Chondrocyte (in vitro differentiated cells): ENCODE results near the gene AKIP1. TPM values are rescaled to one million over a fixed set of nuclear protein-coding genes. Genes with fewer than 3 reads are reported as not detected.
"Not testable (repeated sequence)": the region's sequence is repeated elsewhere in the genome, so short reads cannot be mapped to it uniquely, and the experiment has no call there.

ENCODE experiments used
- DNase-seq: peaks from one replicate; pipeline ENCODE4 v3.0.0; 2021; ENCODE audit warnings: mixed read lengths, low spot score
- H3K27ac Mint-ChIP-seq: one replicate; pipeline ENCODE4 v1.8.0; 2021; ENCODE audit warnings: mild to moderate bottlenecking, moderate library complexity, mixed read lengths; ENCODE audit not compliant: unreplicated experiment
- H3K27me3 Mint-ChIP-seq: 2 replicates; pipeline ENCODE4 v1.8.0; 2021; ENCODE audit warnings: low read depth, mixed read lengths
- H3K36me3 Mint-ChIP-seq: 2 replicates; pipeline ENCODE4 v1.8.0; 2021; ENCODE audit warnings: low read depth, mixed read lengths
- H3K4me1 Mint-ChIP-seq: 2 replicates; pipeline ENCODE4 v1.8.0; 2021; ENCODE audit warnings: low read depth, mild to moderate bottlenecking, mixed read lengths
- H3K4me3 Mint-ChIP-seq: one replicate; pipeline ENCODE4 v1.8.0; 2021; ENCODE audit warnings: mild to moderate bottlenecking, moderate library complexity, mixed read lengths; ENCODE audit not compliant: unreplicated experiment
- H3K9me3 Mint-ChIP-seq: 2 replicates; pipeline ENCODE4 v1.8.0; 2021; ENCODE audit warnings: low read depth, mixed read lengths
- total RNA-seq: library from RNA; stranded (reverse); gene quantifications from 3 replicates; pipeline ENCODE4 v1.2.1, GENCODE V29; 2021
- TF ChIP-seq, protein P1 (sequence below): fragments of 200-600 bp; sonication (generic); IDR thresholded peaks from 2 replicates; pipeline ENCODE4 v1.5.0; 2021; ENCODE audit warnings: antibody characterized with exemption, mild to moderate bottlenecking, moderate library complexity

Gene AKIP1
- total RNA-seq, 1 donor from 2014 or later, result 30.1 TPM

DNA sequence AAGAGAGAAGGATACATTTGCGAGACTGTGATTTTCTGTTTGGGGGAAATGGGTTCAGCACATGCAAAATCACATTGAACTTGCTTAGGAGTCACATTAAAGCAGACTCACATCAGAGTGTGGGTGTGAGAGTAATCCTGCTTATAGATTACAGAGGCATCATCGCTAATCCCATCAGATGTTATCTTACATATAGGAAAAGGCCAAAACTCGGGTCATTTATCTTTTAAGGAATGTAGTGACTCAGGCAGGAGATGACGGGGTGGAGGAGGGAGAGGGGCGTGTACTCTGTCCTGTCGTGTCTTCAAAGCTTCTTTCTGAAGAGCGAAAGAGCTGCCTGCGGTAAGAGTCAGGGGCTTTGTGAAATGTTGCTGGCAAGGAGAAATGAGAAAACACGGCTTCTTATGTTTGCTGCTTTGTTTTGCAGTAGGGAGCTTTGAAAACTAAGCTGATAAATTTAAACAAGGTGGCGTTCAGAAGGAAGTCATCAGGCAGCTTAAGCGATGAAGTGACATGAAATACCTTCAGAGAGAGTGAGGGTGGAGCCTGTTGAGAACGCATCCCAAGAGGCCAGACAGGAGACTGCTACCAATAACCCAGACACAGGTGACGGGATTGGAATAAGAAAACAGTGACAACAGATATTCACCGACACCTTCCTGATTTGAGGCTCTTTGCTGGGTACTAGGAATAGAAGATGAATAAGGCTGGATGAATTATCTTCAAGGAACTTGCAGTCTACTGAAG, 23.9 kb downstream of the AKIP1 start:
- Mint-ChIP-seq H3K4me3 (peak overlapping the region; percentile 35), H3K27ac (peak overlapping the region; percentile 19), H3K9me3 (no peaks in the 10 kb centered on the region)

DNA sequence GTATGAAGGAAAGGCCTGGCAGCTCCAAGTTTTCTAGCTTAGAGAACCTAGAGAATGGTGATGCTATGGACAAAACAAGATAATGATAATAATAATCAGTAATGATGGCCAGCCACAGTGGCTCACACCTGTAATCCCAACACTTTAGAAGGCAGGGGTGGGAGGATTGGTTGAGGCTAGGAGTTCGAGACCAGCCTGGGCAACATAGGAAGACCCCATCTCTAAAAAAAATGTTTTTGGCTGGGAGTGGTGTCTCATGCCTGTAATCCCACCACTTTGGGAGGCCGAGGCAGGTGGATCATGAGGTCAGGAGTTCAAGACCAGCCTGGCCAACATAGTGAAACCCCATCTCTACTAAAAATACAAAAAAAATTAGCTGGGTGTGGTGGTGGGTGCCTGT, 24.8 kb downstream of the AKIP1 start:
- not testable (repeated sequence) for H3K27me3 Mint-ChIP-seq, H3K36me3 Mint-ChIP-seq, H3K9me3 Mint-ChIP-seq, H3K4me1 Mint-ChIP-seq, H3K27ac Mint-ChIP-seq, DNase-seq, H3K4me3 Mint-ChIP-seq

More for the DNA sequence above, 23.9 kb downstream of the AKIP1 start:
- no peaks in the 10 kb centered on the region for H3K27me3 Mint-ChIP-seq
- peaks cover 9% of the 10 kb centered on the region for H3K4me1 Mint-ChIP-seq
- H3K36me3 Mint-ChIP-seq, result no peaks in the 10 kb centered on the region
- DNase-seq, result no peak
- TF ChIP-seq, protein P1, sequence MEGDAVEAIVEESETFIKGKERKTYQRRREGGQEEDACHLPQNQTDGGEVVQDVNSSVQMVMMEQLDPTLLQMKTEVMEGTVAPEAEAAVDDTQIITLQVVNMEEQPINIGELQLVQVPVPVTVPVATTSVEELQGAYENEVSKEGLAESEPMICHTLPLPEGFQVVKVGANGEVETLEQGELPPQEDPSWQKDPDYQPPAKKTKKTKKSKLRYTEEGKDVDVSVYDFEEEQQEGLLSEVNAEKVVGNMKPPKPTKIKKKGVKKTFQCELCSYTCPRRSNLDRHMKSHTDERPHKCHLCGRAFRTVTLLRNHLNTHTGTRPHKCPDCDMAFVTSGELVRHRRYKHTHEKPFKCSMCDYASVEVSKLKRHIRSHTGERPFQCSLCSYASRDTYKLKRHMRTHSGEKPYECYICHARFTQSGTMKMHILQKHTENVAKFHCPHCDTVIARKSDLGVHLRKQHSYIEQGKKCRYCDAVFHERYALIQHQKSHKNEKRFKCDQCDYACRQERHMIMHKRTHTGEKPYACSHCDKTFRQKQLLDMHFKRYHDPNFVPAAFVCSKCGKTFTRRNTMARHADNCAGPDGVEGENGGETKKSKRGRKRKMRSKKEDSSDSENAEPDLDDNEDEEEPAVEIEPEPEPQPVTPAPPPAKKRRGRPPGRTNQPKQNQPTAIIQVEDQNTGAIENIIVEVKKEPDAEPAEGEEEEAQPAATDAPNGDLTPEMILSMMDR, result no peak

DNA sequence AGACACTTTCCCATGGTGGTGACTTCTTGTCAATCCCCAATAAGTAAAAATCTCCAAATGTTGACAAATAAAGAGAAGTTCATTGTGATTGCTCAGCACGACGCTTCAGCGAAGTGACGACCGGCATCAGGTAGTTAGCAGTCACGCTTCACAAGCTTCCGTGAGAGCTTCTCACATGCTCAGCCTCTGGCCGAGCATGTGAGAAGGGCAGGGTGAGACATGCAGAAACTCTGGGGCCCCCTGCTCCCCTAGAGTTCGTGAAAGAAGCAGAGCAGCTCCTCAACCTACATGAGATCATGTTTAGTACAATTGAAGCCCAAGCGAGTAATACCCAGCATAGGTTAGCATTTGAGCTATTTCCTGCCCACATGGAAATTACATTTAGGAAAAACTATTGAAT, 26.2 kb downstream of the AKIP1 start:
- TF ChIP-seq, protein P1, result no peak
- no peak overlapping the region for H3K27ac Mint-ChIP-seq
- no peak overlapping the region for H3K4me3 Mint-ChIP-seq
- peaks cover 9% of the 10 kb centered on the region for H3K4me1 Mint-ChIP-seq
- H3K9me3 Mint-ChIP-seq, result no peaks in the 10 kb centered on the region
- no peaks in the 10 kb centered on the region for H3K27me3 Mint-ChIP-seq
- no peak for DNase-seq
- H3K36me3 Mint-ChIP-seq, result no peaks in the 10 kb centered on the region

DNA sequence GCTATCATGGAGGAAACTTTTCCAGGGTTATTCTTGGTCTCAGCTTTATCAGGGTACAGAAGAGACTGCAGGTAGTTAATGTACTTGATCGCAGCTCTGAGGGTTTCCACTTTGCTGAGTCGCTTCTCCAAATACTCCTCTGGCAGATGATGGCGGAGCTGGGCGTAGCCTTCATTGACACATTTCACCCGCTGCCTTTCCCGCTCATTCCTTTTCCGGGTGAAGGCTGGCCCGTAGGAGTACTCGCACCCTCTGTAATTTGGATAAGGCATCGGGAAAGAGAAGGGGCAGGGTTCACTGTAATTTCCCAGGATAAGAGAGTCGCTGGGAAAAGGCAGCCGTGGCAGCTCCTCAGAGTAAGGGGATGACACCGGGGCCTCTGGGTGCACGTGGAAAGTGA, 26.7 kb downstream of the AKIP1 start:
- H3K4me3 Mint-ChIP-seq, result no peak overlapping the region
- no peaks in the 10 kb centered on the region for H3K9me3 Mint-ChIP-seq
- H3K4me1 Mint-ChIP-seq, result peaks cover 9% of the 10 kb centered on the region
- no peak for DNase-seq
- H3K27me3 Mint-ChIP-seq, result no peaks in the 10 kb centered on the region
- H3K27ac Mint-ChIP-seq, result no peak overlapping the region
- no peaks in the 10 kb centered on the region for H3K36me3 Mint-ChIP-seq
- TF ChIP-seq, protein P1, result no peak

DNA sequence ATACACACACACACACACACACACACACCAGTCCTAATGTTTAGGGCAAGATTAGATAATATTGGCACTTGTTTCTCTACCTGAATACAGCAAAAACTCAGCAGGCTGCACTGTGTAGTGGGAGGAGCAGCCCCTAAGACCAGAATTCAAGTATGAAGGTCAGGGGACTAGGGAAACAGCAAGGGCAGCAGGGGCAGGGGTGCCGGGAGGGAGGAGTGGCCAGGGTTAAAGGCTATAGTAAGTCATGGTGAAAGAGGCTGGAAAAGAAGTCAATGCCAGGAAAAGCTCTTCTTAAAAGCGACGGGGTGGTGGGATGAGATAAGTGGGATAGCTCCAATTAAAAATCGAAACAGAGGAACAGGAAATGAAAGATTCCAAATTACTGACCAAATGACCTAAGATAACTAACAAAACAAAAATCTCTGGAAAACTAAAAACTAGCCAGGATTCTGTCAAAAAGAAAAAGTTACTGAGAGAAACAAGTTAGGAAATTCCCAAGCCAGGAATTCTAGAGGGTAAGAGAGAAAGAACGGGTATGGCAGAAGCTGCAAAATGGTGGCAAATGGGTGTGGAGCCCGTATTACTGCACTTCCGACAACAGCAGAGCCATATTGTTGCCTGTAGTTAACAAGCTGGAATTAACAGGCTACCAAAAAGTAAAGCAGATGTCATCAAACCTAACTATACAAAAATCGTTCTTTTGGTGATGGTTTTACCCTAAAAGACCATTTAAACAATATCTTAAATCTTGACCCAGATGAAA, 30.5 kb downstream of the AKIP1 start:
- TF ChIP-seq, protein P1, result no peak
- Mint-ChIP-seq H3K27me3 (no peaks in the 10 kb centered on the region), H3K9me3 (no peaks in the 10 kb centered on the region), H3K4me3 (no peak overlapping the region), H3K36me3 (no peaks in the 10 kb centered on the region), H3K27ac (no peak overlapping the region), H3K4me1 (no peaks in the 10 kb centered on the region)
- no peak for DNase-seq
